GM23338 (cell line): ENCODE results near the gene REEP6. TPM values are rescaled to one million over a fixed set of nuclear protein-coding genes. Genes with fewer than 3 reads are reported as not detected.

Source experiments
- ATAC-seq: fragments of 200-7000 bp; cut with Tn5 transposase; 3 replicates; pipeline ENCODE4 v1.9.1; 2020
- DNase-seq: peaks from one replicate; pipeline ENCODE4 v3.0.0-alpha.2; 2015; ENCODE audit warnings: low spot score
- H2AFZ ChIP-seq: fragments of 200-600 bp; sonication (generic); 2 replicates; pipeline ENCODE4 v1.8.0; 2016; ENCODE audit warnings: antibody characterized with exemption, mild to moderate bottlenecking, moderate library complexity
- H3F3A ChIP-seq: fragments of 200-600 bp; sonication (generic); replicated peaks from 2 replicates; pipeline ENCODE4 v1.8.0; 2017; ENCODE audit warnings: antibody characterized with exemption, mixed run types, low read depth
- H3K27ac ChIP-seq: fragments of 200-600 bp; sonication (generic); 2 replicates; pipeline ENCODE4 v1.6.1; 2016; ENCODE audit warnings: low read depth
- H3K27me3 ChIP-seq: fragments of 200-600 bp; sonication (generic); 2 replicates; pipeline ENCODE4 v1.8.0; 2016; ENCODE audit warnings: mild to moderate bottlenecking, mixed run types, moderate library complexity; ENCODE audit not compliant: insufficient read depth
- H3K36me3 ChIP-seq: fragments of 200-600 bp; sonication (generic); 2 replicates; pipeline ENCODE4 v1.8.0; 2016; ENCODE audit warnings: mild to moderate bottlenecking; ENCODE audit not compliant: insufficient read depth
- H3K4me1 ChIP-seq: fragments of 200-600 bp; sonication (generic); 2 replicates; pipeline ENCODE4 v1.8.0; 2016; ENCODE audit warnings: mild to moderate bottlenecking, moderate library complexity; ENCODE audit not compliant: insufficient read depth
- H3K4me2 ChIP-seq: fragments of 200-600 bp; sonication (generic); 2 replicates; pipeline ENCODE4 v1.7.1; 2017; ENCODE audit warnings: mixed run types
- H3K4me3 ChIP-seq: fragments of 200-600 bp; sonication (generic); 2 replicates; pipeline ENCODE4 v1.6.1; 2016; ENCODE audit warnings: mixed run types
- H3K79me2 ChIP-seq: fragments of 200-600 bp; sonication (generic); replicated peaks from 2 replicates; pipeline ENCODE4 v1.8.0; 2017; ENCODE audit warnings: mild to moderate bottlenecking; ENCODE audit not compliant: insufficient read depth
- H3K9me2 ChIP-seq: fragments of 200-600 bp; sonication (generic); 2 replicates; pipeline ENCODE4 v1.8.0; 2017; ENCODE audit not compliant: insufficient read depth
- H4K20me1 ChIP-seq: fragments of 200-600 bp; sonication (generic); replicated peaks from 2 replicates; pipeline ENCODE4 v1.8.0; 2017; ENCODE audit warnings: mild to moderate bottlenecking; ENCODE audit not compliant: insufficient read depth
- H3K27ac Mint-ChIP-seq: 2 replicates; pipeline ENCODE4 v1.8.0; 2020; ENCODE audit warnings: inconsistent platforms, mild to moderate bottlenecking, moderate library complexity, mixed read lengths
- H3K27me3 Mint-ChIP-seq: 3 replicates; pipeline ENCODE4 v1.8.0; 2022; ENCODE audit warnings: low read depth, mild to moderate bottlenecking, moderate library complexity, mixed read lengths, inconsistent platforms; ENCODE audit not compliant: insufficient read depth, poor library complexity
- H3K36me3 Mint-ChIP-seq: 3 replicates; pipeline ENCODE4 v1.8.0; 2021; ENCODE audit warnings: low read depth, mild to moderate bottlenecking, inconsistent platforms, moderate library complexity, mixed read lengths
- H3K4me1 Mint-ChIP-seq: 3 replicates; pipeline ENCODE4 v1.8.0; 2020; ENCODE audit warnings: mild to moderate bottlenecking, inconsistent platforms, mixed read lengths
- H3K4me3 Mint-ChIP-seq: 3 replicates; pipeline ENCODE4 v1.8.0; 2021; ENCODE audit warnings: moderate library complexity, mild to moderate bottlenecking, inconsistent platforms, mixed read lengths
- H3K9me3 Mint-ChIP-seq: 3 replicates; pipeline ENCODE4 v1.8.0; 2020; ENCODE audit warnings: moderate library complexity, mild to moderate bottlenecking, inconsistent platforms, mixed read lengths
- CREB1 ChIP-seq: fragments of 250-450 bp; sonication (Bioruptor Pico); IDR thresholded peaks from 2 replicates; pipeline ENCODE4 v1.5.0; 2020; ENCODE audit warnings: low read depth, mild to moderate bottlenecking, moderate library complexity
- POLR2AphosphoS5 ChIP-seq: IDR thresholded peaks from 2 replicates; pipeline ENCODE4 v1.6.1; 2016; ENCODE audit warnings: antibody characterized with exemption, low read depth
- polyA plus RNA-seq: library from polyadenylated mRNA; unstranded; fragments of >200 nt; fragmentation: Nextera tagmentation; extraction: Ambion mirVana; gene quantifications from 2 replicates; pipeline ENCODE4 v1.2.1, GENCODE V29; 2016
- total RNA-seq: library from RNA; depleted of rRNA; stranded (reverse); fragments of >200 nt; shearing (Covaris generic); gene quantifications from 2 replicates; pipeline ENCODE4 v1.2.3, GENCODE V29; 2014
- TF ChIP-seq, protein P1 (sequence below): IDR thresholded peaks from 2 replicates; pipeline ENCODE4 v1.6.1; 2016; ENCODE audit warnings: antibody characterized with exemption
- TF ChIP-seq, protein P2 (sequence below), 2 experiments: fragments of 200-600 bp in 1 of 2; sonication (generic) in 1 of 2; conservative IDR thresholded peaks; 2 replicates each; pipeline versions ENCODE4 v1.5.1 to v1.6.1; 2016 to 2017; ENCODE audit warnings: antibody characterized with exemption in 2 of 2, low read depth in 2 of 2, mild to moderate bottlenecking in 2 of 2, moderate library complexity in 1 of 2

REEP6 gene
- total and polyA plus RNA-seq, 2 experiments from 2014 or later = 15.2 to 20.0 TPM

DNA sequence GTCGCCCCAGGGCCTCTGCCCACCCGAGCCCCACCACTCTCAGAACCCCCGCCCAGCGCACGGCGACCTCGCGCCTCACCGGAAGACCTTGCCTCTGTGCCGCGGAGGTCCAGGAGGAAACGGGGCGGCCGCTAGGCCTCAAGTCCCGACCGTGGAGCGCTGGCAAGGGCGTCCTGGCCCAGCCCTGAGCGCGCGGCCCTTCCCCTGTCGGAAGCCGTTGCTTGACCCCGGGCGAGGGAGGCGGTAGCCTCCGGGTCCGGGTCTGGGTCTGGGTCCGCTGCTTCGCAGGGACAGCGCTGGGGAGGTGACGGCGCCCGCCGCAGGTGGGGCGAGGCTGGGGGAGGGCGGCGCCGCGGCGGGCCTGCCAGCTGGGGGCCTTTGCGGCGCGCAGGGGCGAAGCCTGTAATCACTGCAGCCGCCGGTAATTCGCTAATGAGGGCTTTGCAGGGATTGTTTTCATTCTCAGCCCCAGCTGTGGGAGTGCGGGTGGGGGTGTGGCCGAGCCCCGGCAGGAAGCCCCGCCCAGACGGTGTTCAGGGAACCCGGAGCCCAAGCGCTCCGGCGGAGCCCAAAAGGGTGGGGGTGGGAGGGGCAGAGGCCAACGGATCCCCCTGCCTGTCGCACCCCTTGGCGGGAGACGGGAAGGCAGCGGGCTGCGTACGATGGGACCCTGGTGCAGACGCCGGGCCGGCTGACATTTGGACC is 20.5 kb upstream of the REEP6 start:
- no peak overlapping the region for H2AFZ ChIP-seq
- H3F3A ChIP-seq = peaks cover 18% of the 10 kb centered on the region
- no peaks in the 10 kb centered on the region for H3K36me3 ChIP-seq
- H3K79me2 ChIP-seq = no peaks in the 10 kb centered on the region
- 0 out of 3 replicates have a peak, but pooled peaks cover 3% of the 10 kb centered on the region for H3K9me3 Mint-ChIP-seq
- H3K36me3 Mint-ChIP-seq = no peaks in the 10 kb centered on the region; the same call in 2 of the 3 replicates
- H3K9me2 ChIP-seq = no peaks in the 10 kb centered on the region
- H3K27me3 ChIP-seq = peaks cover 77% of the 10 kb centered on the region
- peak overlapping the region; percentile 89 for H3K4me2 ChIP-seq
- peak overlapping the region; percentile 63 for H3K4me3 ChIP-seq
- no peak overlapping the region for H3K27ac Mint-ChIP-seq
- ATAC-seq (peak; percentile 28), DNase-seq (peak; percentile 84)
- peaks cover 6% of the 10 kb centered on the region; the same call in 2 of the 3 replicates for H3K4me1 Mint-ChIP-seq
- TF ChIP-seq POLR2AphosphoS5 (no peak; the same call in 1 of the 2 replicates), CREB1 (CRISPR knock-in tag) (no peak)
- peaks cover 55% of the 10 kb centered on the region for H3K27me3 Mint-ChIP-seq
- H3K4me3 Mint-ChIP-seq = peak overlapping the region; percentile 58
- H3K4me1 ChIP-seq = peaks cover 6% of the 10 kb centered on the region; the same call in 1 of the 2 replicates
- H4K20me1 ChIP-seq = peaks cover 11% of the 10 kb centered on the region; the same call in 1 of the 2 replicates
- no peak overlapping the region for H3K27ac ChIP-seq

DNA sequence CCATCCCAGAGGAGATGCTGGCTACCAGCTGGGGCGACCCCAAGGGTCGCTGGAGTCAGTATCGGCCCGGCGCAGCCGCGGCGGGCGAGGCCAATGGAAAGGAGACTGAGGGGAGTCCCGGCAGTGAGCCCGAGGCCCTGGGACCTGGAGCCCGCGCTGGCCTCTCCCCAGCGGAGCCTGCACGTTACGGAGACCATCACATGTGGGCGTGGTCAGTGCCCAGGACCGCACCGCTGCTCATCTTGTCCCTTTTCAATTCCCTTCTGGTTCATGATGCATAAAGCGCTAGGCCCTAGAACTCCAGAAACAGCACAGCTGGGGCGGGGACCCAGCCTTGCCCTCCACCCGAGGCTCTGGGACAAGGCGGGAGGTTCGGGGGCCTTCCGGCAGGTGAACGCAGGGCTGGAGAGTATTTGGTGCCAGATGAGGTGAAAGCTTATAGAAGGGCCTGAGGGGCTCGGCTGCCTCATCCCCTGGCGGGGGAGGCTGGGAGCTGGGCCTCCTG is 19.9 kb upstream of the REEP6 start:
- peak overlapping the region; percentile 63 for H3K4me3 ChIP-seq
- H3K27me3 ChIP-seq = peaks cover 71% of the 10 kb centered on the region
- H3K9me2 ChIP-seq = no peaks in the 10 kb centered on the region
- H3K36me3 ChIP-seq = no peaks in the 10 kb centered on the region
- ATAC-seq (peak; percentile 38), DNase-seq (peak; percentile 84)
- peaks cover 18% of the 10 kb centered on the region for H3F3A ChIP-seq
- H3K4me1 ChIP-seq = peaks cover 6% of the 10 kb centered on the region; the same call in 1 of the 2 replicates
- Mint-ChIP-seq H3K27me3 (peaks cover 52% of the 10 kb centered on the region), H3K36me3 (no peaks in the 10 kb centered on the region; the same call in 2 of the 3 replicates), H3K9me3 (0 out of 3 replicates have a peak, but pooled peaks cover 3% of the 10 kb centered on the region), H3K4me1 (peaks cover 6% of the 10 kb centered on the region; the same call in 2 of the 3 replicates), H3K4me3 (peak overlapping the region; percentile 54), H3K27ac (no peak overlapping the region)
- TF ChIP-seq, protein P1, sequence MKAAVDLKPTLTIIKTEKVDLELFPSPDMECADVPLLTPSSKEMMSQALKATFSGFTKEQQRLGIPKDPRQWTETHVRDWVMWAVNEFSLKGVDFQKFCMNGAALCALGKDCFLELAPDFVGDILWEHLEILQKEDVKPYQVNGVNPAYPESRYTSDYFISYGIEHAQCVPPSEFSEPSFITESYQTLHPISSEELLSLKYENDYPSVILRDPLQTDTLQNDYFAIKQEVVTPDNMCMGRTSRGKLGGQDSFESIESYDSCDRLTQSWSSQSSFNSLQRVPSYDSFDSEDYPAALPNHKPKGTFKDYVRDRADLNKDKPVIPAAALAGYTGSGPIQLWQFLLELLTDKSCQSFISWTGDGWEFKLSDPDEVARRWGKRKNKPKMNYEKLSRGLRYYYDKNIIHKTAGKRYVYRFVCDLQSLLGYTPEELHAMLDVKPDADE = no peak
- TF ChIP-seq, protein P2, sequence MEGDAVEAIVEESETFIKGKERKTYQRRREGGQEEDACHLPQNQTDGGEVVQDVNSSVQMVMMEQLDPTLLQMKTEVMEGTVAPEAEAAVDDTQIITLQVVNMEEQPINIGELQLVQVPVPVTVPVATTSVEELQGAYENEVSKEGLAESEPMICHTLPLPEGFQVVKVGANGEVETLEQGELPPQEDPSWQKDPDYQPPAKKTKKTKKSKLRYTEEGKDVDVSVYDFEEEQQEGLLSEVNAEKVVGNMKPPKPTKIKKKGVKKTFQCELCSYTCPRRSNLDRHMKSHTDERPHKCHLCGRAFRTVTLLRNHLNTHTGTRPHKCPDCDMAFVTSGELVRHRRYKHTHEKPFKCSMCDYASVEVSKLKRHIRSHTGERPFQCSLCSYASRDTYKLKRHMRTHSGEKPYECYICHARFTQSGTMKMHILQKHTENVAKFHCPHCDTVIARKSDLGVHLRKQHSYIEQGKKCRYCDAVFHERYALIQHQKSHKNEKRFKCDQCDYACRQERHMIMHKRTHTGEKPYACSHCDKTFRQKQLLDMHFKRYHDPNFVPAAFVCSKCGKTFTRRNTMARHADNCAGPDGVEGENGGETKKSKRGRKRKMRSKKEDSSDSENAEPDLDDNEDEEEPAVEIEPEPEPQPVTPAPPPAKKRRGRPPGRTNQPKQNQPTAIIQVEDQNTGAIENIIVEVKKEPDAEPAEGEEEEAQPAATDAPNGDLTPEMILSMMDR (conservative IDR thresholded peaks at IDR 0.05; ENCODE audit: low read depth in 2 of 2) = 0 out of 4 replicates have a peak, but pooled peaks of 1 of the 2 experiments have one; percentile 23
- no peaks in the 10 kb centered on the region for H3K79me2 ChIP-seq
- no peak overlapping the region for H3K27ac ChIP-seq
- no peak overlapping the region for H2AFZ ChIP-seq
- H4K20me1 ChIP-seq = peaks cover 11% of the 10 kb centered on the region; the same call in 1 of the 2 replicates
- peak overlapping the region; percentile 89 for H3K4me2 ChIP-seq
